Esophagus muscularis mucosa (tissue), 4 donors: ENCODE results near the gene APOL4.

Experiments
- CTCF ChIP-seq, 3 experiments: fragments of 200-600 bp in 2 of 3; fragments of 450-650 bp in 1 of 3; sonication (generic) in 2 of 3; IDR thresholded peaks; one replicate each; pipeline ENCODE4 v1.5.1; 2017 to 2019; ENCODE audit warnings: antibody characterized with exemption in 3 of 3, mild to moderate bottlenecking in 2 of 3, moderate library complexity in 1 of 3
- EP300 ChIP-seq: sonication (generic); formaldehyde crosslinking; IDR thresholded peaks from one replicate; pipeline ENCODE4 v1.6.1; 2017; ENCODE audit warnings: antibody characterized with exemption
- POLR2A ChIP-seq: fragments of 450-650 bp; IDR thresholded peaks from one replicate; pipeline ENCODE4 v1.6.1; 2017; ENCODE audit warnings: antibody characterized with exemption, moderate library complexity, mild to moderate bottlenecking, low read depth
- POLR2AphosphoS5 ChIP-seq, 2 donors: sonication (generic); formaldehyde crosslinking; IDR thresholded peaks; one replicate each; pipeline ENCODE4 v1.6.1; 2017; ENCODE audit warnings: antibody characterized with exemption in 2 of 2

GRCh38 chr22:36156515-36157419 is 44.8 kb downstream of the APOL4 start:
- TF ChIP-seq CTCF (IDR thresholded peaks at IDR 0.05) (no peak), POLR2AphosphoS5 (IDR thresholded peaks at IDR 0.05) (peak; percentile 87 to 91), EP300 (peak; percentile 31), POLR2A (no peak)
